Esophagus mucosa (tissue), 1 donor: Measurements from ENCODE around the gene ULK2. TPM values are rescaled to one million over a fixed set of nuclear protein-coding genes. Genes with fewer than 3 reads are reported as not detected.
"Not testable (repeated sequence)": the region's sequence is repeated elsewhere in the genome, so short reads cannot be mapped to it uniquely, and the experiment has no call there.

ENCODE experiments used
- ATAC-seq: fragments of 200-7000 bp; cut with Tn5 transposase; one replicate; pipeline ENCODE4 v1.9.1; 2020
- total RNA-seq: library from RNA; stranded (reverse); gene quantifications from one replicate; pipeline ENCODE4 v1.2.4, GENCODE V29; 2023
- donor health status: DM: yes; HTN: yes; CAD: no.

ULK2 gene
- 8.4 TPM for total RNA-seq

DNA sequence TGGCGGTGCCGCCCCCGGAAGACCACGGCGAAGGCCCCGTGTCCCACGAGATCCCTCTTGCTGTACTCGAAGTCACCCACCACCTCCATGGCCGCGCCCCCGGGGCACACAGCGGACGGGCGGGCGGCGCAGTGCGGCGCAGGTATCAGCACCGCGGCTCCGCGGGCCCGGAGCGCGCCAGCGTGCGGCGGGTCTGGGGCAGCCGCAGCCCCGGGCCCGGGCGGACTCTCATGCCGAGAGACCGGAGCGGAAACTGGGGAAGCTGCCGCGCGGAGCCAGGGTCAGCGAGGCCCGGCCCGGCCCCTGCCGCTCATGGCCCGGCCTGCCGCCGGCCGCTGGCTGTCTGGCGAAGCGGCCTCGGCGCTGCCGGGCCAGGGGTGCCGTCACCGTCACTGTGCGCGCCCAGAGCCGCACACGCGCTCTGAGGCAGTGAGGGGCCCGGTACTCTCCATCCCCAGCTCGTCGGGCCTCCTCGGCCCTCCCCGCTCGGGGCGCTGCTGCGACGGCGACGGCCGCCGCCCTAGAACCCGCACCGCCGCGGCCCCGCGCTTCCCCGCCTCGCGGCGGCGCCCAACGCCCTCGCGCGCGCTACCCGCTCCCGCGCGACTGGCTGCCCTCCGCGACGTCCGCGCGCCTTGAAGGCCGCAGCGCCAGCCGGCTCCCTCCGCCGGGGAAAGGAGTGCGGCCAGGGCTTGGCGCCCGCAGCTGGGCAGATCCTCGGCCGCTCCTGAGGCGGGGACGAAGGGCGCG, at the start of gene ULK2:
ULK2 (minus strand) TSS at position 608 of the 750 bp plus-strand sequence; CDS start at position 89, 519 bp downstream.
- ATAC-seq: peak; percentile 75

GRCh38 chr17:19915245-19915978, 47.7 kb upstream of the ULK2 start:
- no peak for ATAC-seq

DNA sequence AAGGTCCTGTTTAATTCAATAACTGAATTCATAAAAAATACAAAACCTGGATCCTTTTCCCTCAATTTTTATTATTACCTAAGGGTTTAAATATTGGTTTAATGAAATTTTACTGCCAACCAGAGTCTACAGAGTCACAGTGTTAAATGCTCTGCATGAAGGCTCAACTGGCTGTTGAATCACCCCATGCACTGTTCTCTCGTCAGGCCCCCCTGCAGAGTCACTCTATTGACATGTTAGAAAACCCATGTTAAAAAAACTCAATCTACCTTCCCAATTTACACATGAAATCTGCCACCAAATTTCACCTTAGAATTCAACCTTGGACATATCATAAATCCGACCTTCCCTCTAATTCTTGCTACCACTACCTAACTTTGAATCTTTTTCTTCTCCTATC, 43.3 kb upstream of the ULK2 start:
- ATAC-seq: no peak

DNA sequence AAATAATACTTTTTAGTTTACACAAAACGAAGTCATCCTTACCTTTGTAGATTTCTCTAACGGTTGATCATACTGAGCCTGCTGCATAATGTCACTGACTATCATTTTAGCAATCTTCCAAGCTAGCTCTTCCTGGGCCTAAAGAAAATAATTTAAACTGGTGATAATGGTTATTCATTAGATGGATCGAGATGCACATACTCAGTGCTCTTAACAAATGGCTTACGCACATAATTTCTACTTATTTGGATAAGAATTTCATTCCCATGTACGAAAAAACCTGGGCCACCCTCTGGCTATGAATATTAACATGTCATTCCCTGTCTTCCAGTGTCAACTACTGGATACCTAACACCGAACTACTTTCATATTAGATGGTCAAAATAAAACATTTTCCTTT, 41.4 kb upstream of the ULK2 start:
- ATAC-seq: no peak

DNA sequence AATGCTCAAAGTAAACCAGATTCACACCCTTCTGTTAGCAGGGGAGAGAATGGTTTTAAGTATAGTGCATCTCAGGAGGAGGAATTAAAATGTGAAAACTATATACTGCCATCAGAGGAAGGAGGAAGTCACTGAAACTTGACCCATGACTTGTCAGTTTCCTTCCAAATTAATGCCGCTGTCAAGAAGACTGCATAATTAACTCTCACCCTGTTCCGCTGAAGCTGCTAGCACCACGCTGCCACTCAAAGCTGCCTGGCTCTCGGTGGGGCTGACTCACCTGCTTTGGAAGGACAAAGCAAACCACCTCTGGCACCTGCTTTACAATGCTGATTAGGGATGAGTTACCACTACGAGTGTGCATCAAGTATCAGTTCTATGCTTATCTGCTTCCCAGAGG, 37.8 kb upstream of the ULK2 start:
- ATAC-seq: peak; percentile 67

DNA sequence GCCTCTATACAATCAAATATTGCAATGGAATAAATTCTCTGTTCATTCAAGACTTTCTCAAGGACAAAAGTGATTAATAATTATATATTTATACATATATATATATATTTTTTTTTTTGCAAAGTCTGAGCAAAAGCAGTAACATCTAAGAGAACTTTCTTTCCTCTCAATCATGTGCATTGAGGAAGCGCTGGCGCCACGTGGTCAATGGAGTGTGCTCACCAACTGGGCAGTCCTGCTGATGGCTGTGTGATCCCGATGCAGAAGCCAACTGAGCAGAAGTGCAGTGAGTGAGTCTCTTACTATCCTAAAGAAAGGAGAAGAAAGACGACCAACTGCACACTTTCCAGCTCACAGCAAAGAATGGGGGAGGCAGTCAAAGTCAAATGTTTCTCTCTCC, 37.2 kb upstream of the ULK2 start:
- no peak for ATAC-seq

DNA sequence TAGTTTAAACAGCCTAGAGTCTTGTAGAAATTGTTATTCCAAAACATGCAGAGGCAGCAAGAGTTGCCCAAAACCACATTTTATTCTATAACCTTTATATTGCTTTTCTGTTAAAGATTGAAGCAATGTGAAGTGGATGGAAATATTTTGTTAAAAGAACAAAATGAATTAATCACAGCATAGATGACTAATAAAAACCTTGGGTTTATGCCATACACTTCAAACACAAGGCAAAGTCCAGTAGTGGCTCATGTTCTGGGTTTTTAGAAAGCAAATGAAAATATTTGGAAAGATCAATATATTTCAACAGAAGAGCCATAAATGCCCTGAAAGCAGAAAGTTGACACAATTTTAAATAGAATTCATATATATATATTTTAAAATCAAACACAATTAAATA, 36.7 kb upstream of the ULK2 start:
- no peak for ATAC-seq

DNA sequence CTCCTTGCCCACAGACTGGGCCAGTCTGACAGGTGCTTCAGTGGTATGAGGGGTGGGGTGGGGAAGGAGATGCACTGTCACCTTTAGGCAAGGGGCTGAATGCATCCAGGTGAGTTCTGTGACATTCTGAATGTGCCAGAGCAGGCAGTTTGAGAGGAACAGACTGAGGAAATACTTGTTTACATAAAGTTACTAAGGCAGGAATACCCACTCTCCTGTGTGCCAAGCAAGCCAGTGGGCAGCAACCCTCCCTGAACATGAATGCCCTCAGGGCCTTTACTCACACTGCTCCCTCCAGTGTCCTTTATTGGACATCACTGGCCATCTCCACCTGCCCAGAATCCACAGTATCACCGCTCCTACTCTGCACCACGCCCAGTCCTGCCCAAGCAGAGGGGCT, 33.1 kb upstream of the ULK2 start:
- ATAC-seq: peak; percentile 60

DNA sequence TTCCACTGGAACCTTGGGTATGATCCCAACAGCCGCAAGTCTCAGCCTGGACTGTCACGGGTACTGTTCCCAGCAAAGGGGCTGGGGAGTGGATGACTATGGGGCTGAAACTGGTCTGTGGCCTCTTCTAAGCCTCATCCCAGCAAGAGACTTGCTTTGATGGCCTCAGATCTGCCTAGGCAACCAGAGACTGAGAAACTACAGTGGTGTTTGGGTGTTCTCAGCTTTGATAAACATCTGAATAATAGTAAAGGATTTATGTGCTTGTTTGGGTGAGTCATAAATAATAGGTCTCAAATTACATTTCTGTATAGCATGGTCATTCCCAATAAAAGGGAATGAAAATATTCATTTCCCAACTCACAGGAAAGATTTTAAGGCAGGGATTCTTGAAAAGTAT, 30.2 kb upstream of the ULK2 start:
- ATAC-seq: peak; percentile 33

- ATAC-seq: peak; percentile 41
Measured at GRCh38 chr17:19897090-19897837, 29.5 kb upstream of the ULK2 start.

DNA sequence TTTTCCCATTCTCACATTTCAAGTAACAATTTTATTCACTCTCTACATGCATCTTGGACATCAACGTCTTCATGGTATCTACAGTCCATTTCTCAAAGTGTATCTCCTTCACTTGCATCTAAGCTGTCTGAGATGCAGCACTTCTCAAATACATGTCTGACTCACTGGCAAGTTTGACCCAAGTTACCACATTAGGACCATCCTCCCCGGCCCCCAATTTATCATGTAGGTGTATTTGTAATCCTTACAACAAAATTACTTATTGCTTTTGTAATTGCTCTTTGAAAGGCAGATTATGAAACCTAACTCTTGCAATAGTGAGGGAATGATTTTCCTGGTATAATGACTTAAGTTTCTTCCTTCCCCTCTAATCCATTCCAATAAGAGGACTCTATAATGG, 28.9 kb upstream of the ULK2 start:
- ATAC-seq: no peak

GRCh38 chr17:19890554-19890953, 22.8 kb upstream of the ULK2 start:
- ATAC-seq: not testable (repeated sequence)

DNA sequence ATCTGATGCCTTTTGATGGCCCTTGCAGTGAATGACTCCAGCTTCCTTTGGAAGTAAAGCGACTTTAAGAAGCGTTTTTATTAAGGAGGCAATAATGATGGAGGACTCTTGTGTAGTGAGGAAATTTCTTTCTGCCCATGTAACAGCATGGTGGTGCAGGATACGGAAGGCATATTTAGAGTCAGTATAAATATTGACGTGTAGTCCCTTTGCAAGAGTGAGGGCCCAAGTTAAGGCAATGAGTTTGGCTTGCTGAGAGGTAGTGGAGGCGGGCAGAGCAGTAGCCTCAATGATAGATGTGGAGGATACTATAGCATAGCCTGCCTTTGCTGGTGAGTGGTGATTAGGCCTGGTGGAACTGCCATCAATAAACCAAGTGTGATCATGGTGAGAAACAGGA, 22.3 kb upstream of the ULK2 start:
- not testable (repeated sequence) for ATAC-seq

DNA sequence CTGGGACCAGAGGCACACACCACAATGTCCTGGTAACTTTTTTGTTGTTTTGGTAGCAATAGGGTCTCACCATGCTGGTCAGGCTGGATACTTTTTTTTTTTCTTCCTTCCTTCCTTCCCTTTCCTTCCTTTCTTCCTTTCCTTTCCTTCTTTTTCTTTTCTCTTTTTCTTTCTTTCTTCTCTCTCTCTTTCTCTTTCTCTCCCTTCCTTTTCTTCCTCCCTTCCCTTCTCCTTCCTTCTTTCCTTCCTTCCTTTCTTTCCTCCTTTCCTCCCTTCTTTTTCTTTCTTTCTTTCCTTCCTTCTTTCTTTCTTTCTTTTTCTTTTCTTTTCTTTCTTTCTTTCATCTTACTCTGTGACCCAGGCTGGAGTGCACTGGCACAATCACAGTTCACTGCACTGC, 18.4 kb upstream of the ULK2 start:
- ATAC-seq: no peak

GRCh38 chr17:19883537-19884215, 15.9 kb upstream of the ULK2 start:
- ATAC-seq: no peak

GRCh38 chr17:19880393-19880792, 12.7 kb upstream of the ULK2 start:
- ATAC-seq: no peak

- no peak for ATAC-seq
Measured at GRCh38 chr17:19877364-19877945, 9.7 kb upstream of the ULK2 start.

- peak; percentile 32 for ATAC-seq
Measured at GRCh38 chr17:19876529-19877161, 8.9 kb upstream of the ULK2 start.

DNA sequence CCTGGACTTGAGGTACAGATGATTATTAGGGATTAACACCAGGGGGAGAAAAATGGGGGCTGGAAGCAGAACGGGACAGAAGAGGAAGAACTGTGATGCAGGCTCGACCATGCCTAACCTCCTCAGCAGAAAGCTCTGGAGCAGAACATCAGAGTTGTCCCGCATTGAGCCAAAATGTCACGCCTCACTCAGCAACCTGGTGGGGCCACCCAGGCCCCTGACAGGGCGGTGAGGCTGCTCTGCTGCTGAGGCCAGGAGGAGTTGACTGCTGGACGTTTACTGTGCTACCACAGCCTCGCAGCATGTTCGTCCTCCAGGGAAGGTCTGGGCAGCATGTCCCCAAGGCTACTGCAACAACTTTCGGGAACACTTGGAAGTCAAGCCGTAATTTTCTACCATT, 6.5 kb upstream of the ULK2 start:
- ATAC-seq: no peak

DNA sequence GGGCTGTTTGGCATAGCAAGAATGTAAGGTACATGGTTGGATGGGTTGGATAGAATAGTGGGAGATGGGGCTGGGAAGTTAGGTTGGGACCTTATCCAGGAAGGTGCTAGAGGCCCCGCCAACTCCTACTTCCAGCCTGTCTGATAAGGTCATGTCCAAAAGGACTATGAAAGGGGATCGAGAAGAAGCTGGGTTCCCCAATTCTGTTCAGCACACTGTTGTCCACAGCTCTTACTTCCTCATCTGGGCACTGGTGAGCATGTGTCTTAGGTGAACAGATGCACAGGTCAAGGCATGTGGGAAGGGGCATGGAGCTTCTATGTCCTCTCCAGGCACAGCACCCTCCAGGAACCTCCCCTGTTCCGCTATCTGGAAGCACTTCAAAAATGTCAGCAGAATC, 5.6 kb upstream of the ULK2 start:
- no peak for ATAC-seq

DNA sequence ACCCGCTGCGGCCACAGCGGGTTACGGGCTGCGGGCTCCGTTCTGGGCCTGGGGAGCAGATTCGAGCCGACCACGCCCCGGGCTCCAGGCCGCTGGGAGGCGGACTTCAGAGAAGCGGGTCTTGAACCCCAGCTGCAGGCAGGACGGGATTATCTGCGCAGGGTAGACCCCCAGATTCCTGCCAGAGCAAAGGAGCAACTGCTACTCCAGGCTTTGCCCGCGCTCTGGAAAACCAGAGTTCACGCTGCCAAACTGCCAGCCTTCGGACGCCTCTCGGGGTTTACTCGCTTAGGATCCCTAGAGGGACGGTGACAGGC, 301 bp upstream of the ULK2 start:
- ATAC-seq: no peak

DNA sequence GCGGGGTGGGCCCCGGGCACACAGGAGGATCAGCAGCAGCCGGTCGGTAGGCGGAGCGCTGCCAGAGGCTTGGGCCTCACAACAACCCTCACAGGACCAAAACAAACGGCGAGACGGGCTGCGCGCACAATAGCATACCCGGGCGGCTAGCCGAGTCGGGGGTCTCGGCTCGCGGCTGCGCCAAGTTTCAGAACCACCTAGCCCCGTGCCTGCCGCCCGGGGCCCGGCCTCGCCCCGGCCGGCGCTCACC, 732 bp downstream of the ULK2 start:
- peak; percentile 65 for ATAC-seq

- no peak for ATAC-seq
Measured at GRCh38 chr17:19865021-19865420, 2.7 kb downstream of the ULK2 start.
